Suprapubic skin (tissue), 4 donors: ENCODE results near the gene APC2. TPM values are rescaled to one million over a fixed set of nuclear protein-coding genes. Genes with fewer than 3 reads are reported as not detected.

Experiments used
- DNase-seq, 2 donors: peaks; one replicate each; pipeline ENCODE4 v3.0.0-alpha.2; 2019; ENCODE audit warnings: low spot score in 2 of 2
- H3K27ac ChIP-seq: fragments of 200-600 bp; sonication (generic); one replicate; pipeline ENCODE4 v1.5.1; 2019
- H3K27me3 ChIP-seq: fragments of 200-600 bp; sonication (generic); one replicate; pipeline ENCODE4 v1.5.1; 2019
- H3K36me3 ChIP-seq: fragments of 200-600 bp; sonication (generic); one replicate; pipeline ENCODE4 v1.5.1; 2019
- H3K4me1 ChIP-seq: fragments of 200-600 bp; sonication (generic); one replicate; pipeline ENCODE4 v1.5.1; 2019
- H3K4me3 ChIP-seq: fragments of 200-600 bp; sonication (generic); one replicate; pipeline ENCODE4 v1.5.1; 2019; ENCODE audit warnings: mild to moderate bottlenecking
- H3K9me3 ChIP-seq: fragments of 200-600 bp; sonication (generic); one replicate; pipeline ENCODE4 v1.5.1; 2019
- CTCF ChIP-seq, 2 donors: fragments of 200-600 bp in 1 of 2; fragments of 450-650 bp in 1 of 2; sonication (generic) in 1 of 2; IDR thresholded peaks; one replicate each; pipeline ENCODE4 v1.5.1; 2016 to 2019; ENCODE audit warnings: antibody characterized with exemption in 2 of 2, mild to moderate bottlenecking in 1 of 2, moderate library complexity in 1 of 2
- EP300 ChIP-seq: sonication (generic); formaldehyde crosslinking; IDR thresholded peaks from one replicate; pipeline ENCODE4 v1.6.1; 2017; ENCODE audit warnings: antibody characterized with exemption
- POLR2A ChIP-seq, 2 donors: fragments of 450-650 bp; IDR thresholded peaks; one replicate each; pipeline ENCODE4 v1.6.1; 2017; ENCODE audit warnings: antibody characterized with exemption in 2 of 2, mild to moderate bottlenecking in 2 of 2, moderate library complexity in 2 of 2
- POLR2AphosphoS5 ChIP-seq, 3 donors: sonication (generic); formaldehyde crosslinking; IDR thresholded peaks; one replicate each; pipeline ENCODE4 v1.6.1; 2017; ENCODE audit warnings: antibody characterized with exemption in 3 of 3
- WGBS: methylation state at CpG from one replicate; pipeline ENCODE4 v1.1.5; 2018; 5-methylcytosine and 5-hydroxymethylcytosine counted together
- total RNA-seq, 4 donors: library from RNA; depleted of rRNA; stranded (reverse); fragments of >200 nt; gene quantifications; one replicate each; pipeline ENCODE4 v1.1.0, GENCODE V29; 2016

APC2 gene
- total RNA-seq, 4 donors from 2014 or later: 0.08 to 0.30 (median 0.26) TPM; not detected in 1

- DNase-seq: peak in 1 of 2 donors; percentile 62
Observed at GRCh38 chr19:1481893-1482360, 32.0 kb downstream of the APC2 start.

DNA sequence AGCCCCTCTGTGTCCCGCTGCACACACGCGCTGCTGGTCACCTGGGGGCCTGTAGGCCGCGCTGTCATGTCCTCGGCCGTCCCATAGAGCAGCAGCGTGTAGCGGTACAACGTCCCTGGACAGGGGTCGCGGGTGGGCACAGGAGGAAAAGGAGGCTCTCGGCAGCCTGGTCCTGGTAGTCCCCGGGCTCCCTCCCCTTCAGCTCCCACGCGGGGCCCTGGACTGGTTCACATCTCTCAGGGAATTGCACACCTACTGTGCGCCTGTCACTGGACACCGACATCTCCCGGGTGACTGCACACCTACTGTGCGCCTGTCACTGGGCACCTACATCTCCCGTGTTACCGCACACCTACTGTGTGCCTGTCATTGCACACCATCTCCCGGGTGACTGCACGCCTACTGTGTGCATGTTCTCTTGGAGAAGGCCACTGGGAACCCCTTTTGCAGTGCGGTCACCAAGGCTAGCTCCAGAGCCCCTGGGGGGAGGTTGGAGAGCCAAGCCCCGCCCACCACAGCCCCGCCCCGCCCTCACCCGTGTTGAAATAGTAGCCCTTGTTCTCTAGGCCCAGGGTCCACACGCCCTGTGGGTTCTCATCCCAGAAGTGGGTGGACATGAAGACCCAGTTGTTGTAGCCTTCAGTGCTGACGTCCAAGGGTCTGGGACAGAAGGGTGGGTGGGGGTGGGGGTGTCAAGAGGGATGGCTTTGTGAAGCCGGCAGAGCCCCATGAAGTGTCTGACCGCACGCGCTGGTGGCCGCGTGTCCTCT lies 32.6 kb downstream of the APC2 start:
- no peak overlapping the region for H3K4me3 ChIP-seq
- no peak for TF ChIP-seq EP300
- TF ChIP-seq POLR2A (IDR thresholded peaks at IDR 0.05): no peak
- TF ChIP-seq POLR2AphosphoS5 (IDR thresholded peaks at IDR 0.05): no peak
- TF ChIP-seq CTCF (IDR thresholded peaks at IDR 0.05): no peak
- no peak overlapping the region for H3K27ac ChIP-seq
- WGBS: 91% methylated on average over 11 of the region's 37 CpGs
- DNase-seq: peak in 1 of 2 donors; percentile 56
- H3K4me1 ChIP-seq: peaks cover 20% of the 10 kb centered on the region
- H3K27me3 ChIP-seq: no peaks in the 10 kb centered on the region
- H3K36me3 ChIP-seq: no peaks in the 10 kb centered on the region
- no peaks in the 10 kb centered on the region for H3K9me3 ChIP-seq

More at GRCh38 chr19:1481893-1482360, 32.0 kb downstream of the APC2 start:
- no peak for TF ChIP-seq EP300
- H3K27ac ChIP-seq: no peak overlapping the region
- H3K9me3 ChIP-seq: no peaks in the 10 kb centered on the region
- H3K27me3 ChIP-seq: no peaks in the 10 kb centered on the region
- H3K4me3 ChIP-seq: no peak overlapping the region
- H3K36me3 ChIP-seq: no peaks in the 10 kb centered on the region
- 94% methylated on average over 11 of the region's 36 CpGs for WGBS
- peaks cover 24% of the 10 kb centered on the region for H3K4me1 ChIP-seq

GRCh38 chr19:1483131-1483978 lies 33.4 kb downstream of the APC2 start:
- WGBS: 87% methylated on average over 40 of the region's 77 CpGs
- no peak overlapping the region for H3K4me3 ChIP-seq

DNA sequence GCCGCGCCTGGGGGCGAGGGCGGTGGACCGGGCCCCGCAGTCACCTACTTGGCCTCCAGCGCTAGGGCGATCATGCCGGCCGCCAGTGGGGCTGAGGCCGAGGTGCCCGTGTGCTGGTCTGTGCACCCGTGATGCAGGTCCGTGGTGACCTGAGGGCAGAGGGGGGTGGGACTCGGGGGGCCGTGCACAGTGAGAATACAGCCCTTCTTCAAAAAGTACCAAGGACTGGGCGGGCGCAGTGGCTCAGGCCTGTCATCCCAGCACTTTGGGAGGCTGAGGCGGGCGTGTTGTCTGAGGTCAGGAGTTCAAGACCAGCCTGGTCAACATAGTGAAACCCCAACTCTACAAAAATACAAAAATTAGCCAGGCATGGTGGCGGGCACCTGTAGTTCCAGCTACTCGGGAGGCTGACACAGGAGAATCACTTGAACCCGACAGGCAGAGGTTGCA lies 34.1 kb downstream of the APC2 start:
- no peaks in the 10 kb centered on the region for H3K36me3 ChIP-seq
- H3K27me3 ChIP-seq: no peaks in the 10 kb centered on the region
- H3K9me3 ChIP-seq: no peaks in the 10 kb centered on the region
- no peak overlapping the region for H3K4me3 ChIP-seq
- TF ChIP-seq EP300 (no peak), POLR2A (IDR thresholded peaks at IDR 0.05) (no peak)
- 85% methylated on average over 18 of the region's 23 CpGs for WGBS
- peaks cover 6% of the 10 kb centered on the region for H3K4me1 ChIP-seq
- no peak overlapping the region for H3K27ac ChIP-seq
- DNase-seq: no peak

More at GRCh38 chr19:1483131-1483978, 33.4 kb downstream of the APC2 start:
- H3K36me3 ChIP-seq: no peaks in the 10 kb centered on the region
- no peaks in the 10 kb centered on the region for H3K9me3 ChIP-seq
- H3K27me3 ChIP-seq: no peaks in the 10 kb centered on the region
- peak in 1 of 2 donors; percentile 61 for DNase-seq
- H3K27ac ChIP-seq: no peak overlapping the region
- no peak for TF ChIP-seq EP300
- TF ChIP-seq POLR2AphosphoS5 (IDR thresholded peaks at IDR 0.05): no peak
- TF ChIP-seq POLR2A (IDR thresholded peaks at IDR 0.05): no peak
- TF ChIP-seq CTCF (IDR thresholded peaks at IDR 0.05): no peak
- peaks cover 11% of the 10 kb centered on the region for H3K4me1 ChIP-seq

DNA sequence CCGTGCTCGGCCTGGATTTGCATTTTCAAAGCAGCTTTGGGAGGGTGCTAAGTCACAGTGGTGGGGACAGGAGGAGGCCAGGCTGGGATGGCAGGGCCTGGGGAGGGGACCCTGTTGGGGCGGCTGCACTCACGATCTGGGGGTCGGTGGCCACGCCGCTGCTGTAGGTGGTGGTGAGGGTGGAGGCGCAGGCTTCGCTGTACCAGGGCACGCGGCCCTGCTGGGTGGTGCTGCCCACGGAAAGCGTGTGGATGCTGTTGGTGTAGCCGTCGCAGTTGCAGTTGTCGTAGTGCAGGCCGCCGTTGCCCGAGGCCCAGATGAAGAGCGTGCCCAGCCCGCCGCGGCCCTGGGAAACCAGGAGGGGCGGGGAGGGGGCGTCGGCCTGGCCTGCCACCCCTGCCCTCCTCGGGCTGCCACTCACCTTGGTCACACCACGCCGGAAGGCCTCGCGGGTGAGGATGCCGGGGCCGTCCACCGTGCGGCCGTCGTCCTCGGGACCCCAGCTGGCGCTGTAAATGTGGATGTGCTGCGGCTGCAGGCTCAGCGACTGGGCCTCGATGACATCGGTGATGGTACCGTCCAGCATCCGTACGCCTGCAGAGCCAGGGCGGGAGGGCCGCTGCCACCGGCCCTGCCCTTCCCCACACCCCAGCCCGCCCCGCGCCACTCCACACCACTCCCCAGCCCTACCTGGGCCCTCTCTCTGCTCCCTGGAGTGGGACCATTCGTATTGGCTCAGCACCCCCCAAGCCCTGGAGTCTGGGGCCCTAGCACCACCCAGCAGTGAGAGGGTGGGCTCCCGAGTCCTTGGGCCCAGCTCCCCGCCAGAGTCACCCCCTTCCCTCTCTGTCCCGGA lies 37.0 kb downstream of the APC2 start:
- DNase-seq: peak in 1 of 2 donors; percentile 53
- Histone ChIP-seq H3K27ac (no peak overlapping the region), H3K4me1 (peaks cover 21% of the 10 kb centered on the region), H3K9me3 (no peaks in the 10 kb centered on the region), H3K36me3 (no peaks in the 10 kb centered on the region), H3K4me3 (no peak overlapping the region), H3K27me3 (no peaks in the 10 kb centered on the region)
- TF ChIP-seq EP300: no peak
- TF ChIP-seq CTCF (IDR thresholded peaks at IDR 0.05): no peak
- no peak for TF ChIP-seq POLR2A (IDR thresholded peaks at IDR 0.05)
- TF ChIP-seq POLR2AphosphoS5 (IDR thresholded peaks at IDR 0.05): no peak
- WGBS: 88% methylated on average over 24 of the region's 56 CpGs
